ENCODE data around the gene NDUFAF8.

The NDUFAF8 gene

DNA sequence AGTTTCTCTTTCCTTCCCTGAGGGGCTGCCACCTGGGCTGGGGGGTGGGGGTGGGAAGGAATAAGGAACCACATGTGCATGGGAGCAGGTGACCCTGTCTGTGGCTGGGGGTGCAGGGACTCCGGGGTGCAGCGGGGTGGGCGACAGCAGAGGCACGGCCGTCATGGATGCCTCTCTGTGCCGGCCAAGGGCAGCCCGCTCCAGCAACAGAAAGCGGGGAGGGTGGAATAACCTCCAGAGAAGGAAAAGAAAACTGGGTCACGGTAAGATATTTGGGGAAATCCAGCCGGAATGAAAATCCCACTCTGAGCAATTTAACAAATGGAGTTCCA lies 4.2 kb downstream of the NDUFAF8 start:
- no peak for TF ChIP-seq ZNF8 (CRISPR knock-in tag; IDR thresholded peaks at IDR 0.05)
- TF ChIP-seq, protein P1, sequence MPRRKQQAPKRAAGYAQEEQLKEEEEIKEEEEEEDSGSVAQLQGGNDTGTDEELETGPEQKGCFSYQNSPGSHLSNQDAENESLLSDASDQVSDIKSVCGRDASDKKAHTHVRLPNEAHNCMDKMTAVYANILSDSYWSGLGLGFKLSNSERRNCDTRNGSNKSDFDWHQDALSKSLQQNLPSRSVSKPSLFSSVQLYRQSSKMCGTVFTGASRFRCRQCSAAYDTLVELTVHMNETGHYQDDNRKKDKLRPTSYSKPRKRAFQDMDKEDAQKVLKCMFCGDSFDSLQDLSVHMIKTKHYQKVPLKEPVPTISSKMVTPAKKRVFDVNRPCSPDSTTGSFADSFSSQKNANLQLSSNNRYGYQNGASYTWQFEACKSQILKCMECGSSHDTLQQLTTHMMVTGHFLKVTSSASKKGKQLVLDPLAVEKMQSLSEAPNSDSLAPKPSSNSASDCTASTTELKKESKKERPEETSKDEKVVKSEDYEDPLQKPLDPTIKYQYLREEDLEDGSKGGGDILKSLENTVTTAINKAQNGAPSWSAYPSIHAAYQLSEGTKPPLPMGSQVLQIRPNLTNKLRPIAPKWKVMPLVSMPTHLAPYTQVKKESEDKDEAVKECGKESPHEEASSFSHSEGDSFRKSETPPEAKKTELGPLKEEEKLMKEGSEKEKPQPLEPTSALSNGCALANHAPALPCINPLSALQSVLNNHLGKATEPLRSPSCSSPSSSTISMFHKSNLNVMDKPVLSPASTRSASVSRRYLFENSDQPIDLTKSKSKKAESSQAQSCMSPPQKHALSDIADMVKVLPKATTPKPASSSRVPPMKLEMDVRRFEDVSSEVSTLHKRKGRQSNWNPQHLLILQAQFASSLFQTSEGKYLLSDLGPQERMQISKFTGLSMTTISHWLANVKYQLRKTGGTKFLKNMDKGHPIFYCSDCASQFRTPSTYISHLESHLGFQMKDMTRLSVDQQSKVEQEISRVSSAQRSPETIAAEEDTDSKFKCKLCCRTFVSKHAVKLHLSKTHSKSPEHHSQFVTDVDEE (CRISPR knock-in tag; IDR thresholded peaks at IDR 0.05), result no peak
- no peak for ATAC-seq

DNA sequence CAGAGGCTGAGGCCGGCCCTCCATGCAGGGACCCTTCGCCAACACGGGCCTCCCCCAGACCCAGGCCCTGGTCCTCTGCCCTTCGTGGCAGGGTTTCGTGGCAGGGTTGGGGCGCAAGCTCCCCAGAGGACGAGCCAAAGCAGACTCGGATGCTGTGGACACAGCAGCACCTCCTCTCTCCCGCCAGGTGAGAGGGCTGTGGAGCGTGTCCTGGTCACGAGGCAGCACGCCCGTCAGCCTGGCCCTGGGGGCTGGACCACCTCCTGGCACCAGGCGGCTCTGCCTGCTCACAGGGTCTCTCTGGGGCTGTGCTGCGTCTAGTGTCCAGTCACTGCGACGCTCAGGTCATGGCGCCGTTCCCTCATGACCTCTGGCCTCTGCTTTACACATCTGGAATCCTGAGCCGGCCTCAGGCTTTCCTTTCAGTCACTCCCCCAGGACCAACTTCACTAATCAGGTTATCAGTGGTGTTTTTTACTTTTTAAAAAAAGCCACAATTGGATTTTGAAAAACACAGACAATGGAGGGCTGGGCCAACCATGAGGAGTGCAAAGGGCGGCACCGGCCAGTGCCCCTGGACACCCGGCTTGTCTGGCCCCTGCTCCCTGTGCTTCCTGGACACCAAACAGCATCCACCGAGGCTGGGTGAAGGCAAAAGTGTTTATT lies 5.4 kb downstream of the NDUFAF8 start:
- ATAC-seq, result peak; percentile 0; the same call in 1 of the 3 replicates
- TF ChIP-seq, protein P2, sequence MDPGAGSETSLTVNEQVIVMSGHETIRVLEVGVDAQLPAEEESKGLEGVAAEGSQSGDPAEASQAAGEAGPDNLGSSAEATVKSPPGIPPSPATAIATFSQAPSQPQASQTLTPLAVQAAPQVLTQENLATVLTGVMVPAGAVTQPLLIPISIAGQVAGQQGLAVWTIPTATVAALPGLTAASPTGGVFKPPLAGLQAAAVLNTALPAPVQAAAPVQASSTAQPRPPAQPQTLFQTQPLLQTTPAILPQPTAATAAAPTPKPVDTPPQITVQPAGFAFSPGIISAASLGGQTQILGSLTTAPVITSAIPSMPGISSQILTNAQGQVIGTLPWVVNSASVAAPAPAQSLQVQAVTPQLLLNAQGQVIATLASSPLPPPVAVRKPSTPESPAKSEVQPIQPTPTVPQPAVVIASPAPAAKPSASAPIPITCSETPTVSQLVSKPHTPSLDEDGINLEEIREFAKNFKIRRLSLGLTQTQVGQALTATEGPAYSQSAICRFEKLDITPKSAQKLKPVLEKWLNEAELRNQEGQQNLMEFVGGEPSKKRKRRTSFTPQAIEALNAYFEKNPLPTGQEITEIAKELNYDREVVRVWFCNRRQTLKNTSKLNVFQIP (CRISPR knock-in tag; IDR thresholded peaks at IDR 0.05; ENCODE audit: borderline replicate concordance, low read depth), result no peak
- TF ChIP-seq, protein P3, sequence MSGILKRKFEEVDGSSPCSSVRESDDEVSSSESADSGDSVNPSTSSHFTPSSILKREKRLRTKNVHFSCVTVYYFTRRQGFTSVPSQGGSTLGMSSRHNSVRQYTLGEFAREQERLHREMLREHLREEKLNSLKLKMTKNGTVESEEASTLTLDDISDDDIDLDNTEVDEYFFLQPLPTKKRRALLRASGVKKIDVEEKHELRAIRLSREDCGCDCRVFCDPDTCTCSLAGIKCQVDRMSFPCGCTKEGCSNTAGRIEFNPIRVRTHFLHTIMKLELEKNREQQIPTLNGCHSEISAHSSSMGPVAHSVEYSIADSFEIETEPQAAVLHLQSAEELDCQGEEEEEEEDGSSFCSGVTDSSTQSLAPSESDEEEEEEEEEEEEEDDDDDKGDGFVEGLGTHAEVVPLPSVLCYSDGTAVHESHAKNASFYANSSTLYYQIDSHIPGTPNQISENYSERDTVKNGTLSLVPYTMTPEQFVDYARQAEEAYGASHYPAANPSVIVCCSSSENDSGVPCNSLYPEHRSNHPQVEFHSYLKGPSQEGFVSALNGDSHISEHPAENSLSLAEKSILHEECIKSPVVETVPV (CRISPR knock-in tag; IDR thresholded peaks at IDR 0.05), result no peak
- TF ChIP-seq SNAI2 (CRISPR knock-in tag; IDR thresholded peaks at IDR 0.05) (no peak), OSR1 (CRISPR knock-in tag; IDR thresholded peaks at IDR 0.05) (no peak), ZNF565 (CRISPR knock-in tag; conservative IDR thresholded peaks at IDR 0.05; ENCODE audit: low read depth) (no peak), CSDC2 (CRISPR knock-in tag; IDR thresholded peaks at IDR 0.05) (no peak), ZNF8 (CRISPR knock-in tag; IDR thresholded peaks at IDR 0.05) (no peak), PPARA (CRISPR knock-in tag; IDR thresholded peaks at IDR 0.05; ENCODE audit: borderline replicate concordance) (no peak), GLIS3 (CRISPR knock-in tag; IDR thresholded peaks at IDR 0.05) (no peak), ISL1 (CRISPR knock-in tag; IDR thresholded peaks at IDR 0.05) (no peak), ZC3H10 (CRISPR knock-in tag; IDR thresholded peaks at IDR 0.05) (no peak), ESRRG (CRISPR knock-in tag; IDR thresholded peaks at IDR 0.05) (no peak), ZFP30 (CRISPR knock-in tag; IDR thresholded peaks at IDR 0.05) (no peak), TOX (CRISPR knock-in tag; IDR thresholded peaks at IDR 0.05; ENCODE audit: borderline replicate concordance) (no peak)
- TF ChIP-seq, protein P1 (CRISPR knock-in tag; IDR thresholded peaks at IDR 0.05), result no peak

DNA sequence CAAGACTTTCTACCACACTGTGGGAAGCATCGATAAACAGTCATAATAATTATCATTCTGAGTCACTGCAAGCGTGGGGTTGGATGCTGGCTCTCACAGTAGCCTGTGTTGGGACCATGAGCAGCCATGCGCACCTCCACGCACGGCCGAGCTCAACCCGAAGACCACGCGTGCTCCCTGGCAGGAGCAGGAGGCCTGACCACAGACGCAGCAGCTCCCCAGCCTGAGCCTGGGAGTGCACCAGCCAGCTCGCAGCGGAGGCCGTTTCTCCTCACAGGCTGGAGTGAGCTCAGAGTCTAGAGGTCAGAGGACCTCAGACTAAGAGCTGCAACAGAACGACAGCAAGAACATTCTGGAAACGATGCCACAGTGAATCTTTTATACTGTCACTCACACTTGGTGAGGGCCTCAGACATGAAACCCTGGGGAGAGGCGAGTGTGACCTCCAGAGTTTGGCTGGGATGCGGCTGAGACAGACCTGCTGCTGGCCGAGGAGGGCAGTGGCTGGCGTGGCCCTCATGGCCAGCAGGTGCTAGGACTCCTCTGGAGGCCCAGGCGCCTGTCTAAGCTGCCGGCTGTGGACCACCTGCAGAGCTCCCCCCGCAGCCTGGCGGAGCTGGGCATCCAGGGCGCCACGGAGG lies 6.0 kb downstream of the NDUFAF8 start:
- ATAC-seq, result peak; percentile 6
- TF ChIP-seq ZFP3 (CRISPR knock-in tag; IDR thresholded peaks at IDR 0.05), result no peak
- no peak for TF ChIP-seq OSR1 (CRISPR knock-in tag; IDR thresholded peaks at IDR 0.05)
- TF ChIP-seq ZNF8 (CRISPR knock-in tag; IDR thresholded peaks at IDR 0.05), result no peak
- TF ChIP-seq, protein P4, sequence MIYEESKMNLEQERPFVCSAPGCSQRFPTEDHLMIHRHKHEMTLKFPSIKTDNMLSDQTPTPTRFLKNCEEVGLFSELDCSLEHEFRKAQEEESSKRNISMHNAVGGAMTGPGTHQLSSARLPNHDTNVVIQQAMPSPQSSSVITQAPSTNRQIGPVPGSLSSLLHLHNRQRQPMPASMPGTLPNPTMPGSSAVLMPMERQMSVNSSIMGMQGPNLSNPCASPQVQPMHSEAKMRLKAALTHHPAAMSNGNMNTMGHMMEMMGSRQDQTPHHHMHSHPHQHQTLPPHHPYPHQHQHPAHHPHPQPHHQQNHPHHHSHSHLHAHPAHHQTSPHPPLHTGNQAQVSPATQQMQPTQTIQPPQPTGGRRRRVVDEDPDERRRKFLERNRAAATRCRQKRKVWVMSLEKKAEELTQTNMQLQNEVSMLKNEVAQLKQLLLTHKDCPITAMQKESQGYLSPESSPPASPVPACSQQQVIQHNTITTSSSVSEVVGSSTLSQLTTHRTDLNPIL (CRISPR knock-in tag; IDR thresholded peaks at IDR 0.05; ENCODE audit: low read depth), result no peak
- TF ChIP-seq, protein P3 (CRISPR knock-in tag; IDR thresholded peaks at IDR 0.05), result no peak
- no peak for TF ChIP-seq ZFP30 (CRISPR knock-in tag; IDR thresholded peaks at IDR 0.05)

Data from SK-N-SH treated with all-trans-retinoic acid at 6 μM for 48 hours (cell line).